GM19239 (cell line): ENCODE results near the gene ENDOG.
"Not testable (repeated sequence)": the region's sequence is repeated elsewhere in the genome, so short reads cannot be mapped to it uniquely, and the experiment has no call there.

Experiments used
- DNase-seq: peaks from one replicate; pipeline ENCODE4 v3.0.0; 2011; ENCODE audit warnings: low spot score; ENCODE audit not compliant: insufficient read length
- FAIRE-seq: peaks from 2 replicates; lab custom pipeline; 2011; peaks lifted over from hg19 to GRCh38; lab: Jason Lieb, UNC

Gene ENDOG

GRCh38 chr9:128854454-128854853 lies 36.2 kb downstream of the ENDOG start:
- not testable (repeated sequence) for FAIRE-seq

GRCh38 chr9:128858476-128858875 lies 40.2 kb downstream of the ENDOG start:
- not testable (repeated sequence) for FAIRE-seq, DNase-seq

More at GRCh38 chr9:128854454-128854853, 36.2 kb downstream of the ENDOG start:
- not testable (repeated sequence) for DNase-seq

- FAIRE-seq, result no peak
- no peak for DNase-seq
Observed at GRCh38 chr9:128860937-128861336, 42.6 kb downstream of the ENDOG start.

- no peak for FAIRE-seq
Observed at GRCh38 chr9:128861501-128861900, 43.2 kb downstream of the ENDOG start.

GRCh38 chr9:128862401-128862851 lies 44.1 kb downstream of the ENDOG start:
- DNase-seq (no peak), FAIRE-seq (no peak)

More at GRCh38 chr9:128861501-128861900, 43.2 kb downstream of the ENDOG start:
- DNase-seq, result no peak

- DNase-seq, result peak; percentile 78
- FAIRE-seq, result no peak
Observed at GRCh38 chr9:128863647-128864046, 45.3 kb downstream of the ENDOG start.

- no peak for DNase-seq
- no peak for FAIRE-seq
Observed at GRCh38 chr9:128870128-128870940, 52.0 kb downstream of the ENDOG start.

- not testable (repeated sequence) for FAIRE-seq, DNase-seq
Observed at GRCh38 chr9:128870941-128871265, 52.6 kb downstream of the ENDOG start.
